B cell (primary cell): ENCODE measurements around the gene PNPLA6. TPM values are rescaled to one million over a fixed set of nuclear protein-coding genes. Genes with fewer than 3 reads are reported as not detected.

Experiments
- ATAC-seq: fragments of 200-7000 bp; cut with Tn5 transposase; one replicate; pipeline ENCODE4 v1.10.0; 2021; ENCODE audit warnings: low read depth, mild to moderate bottlenecking, moderate number of reproducible peaks, moderate library complexity
- CTCF ChIA-PET: fragments of 350-600 bp; sonication (Branson Sonifier 250); formaldehyde crosslinking; loops from one replicate; lab custom pipeline; 2021; ENCODE audit warnings: antibody characterized with exemption, inconsistent platforms; lab: Charles Lee
- POLR2A ChIA-PET: fragments of 350-600 bp; sonication (Branson Sonifier 250); formaldehyde crosslinking; loops from one replicate; lab custom pipeline; 2021; ENCODE audit warnings: antibody characterized with exemption; lab: Charles Lee
- DNase-seq: peaks from one replicate; pipeline ENCODE4 v3.0.0; 2013
- H2AFZ ChIP-seq: 2 replicates; pipeline ENCODE4 v1.6.1; 2012; ENCODE audit warnings: mild to moderate bottlenecking, low read depth, low read length; ENCODE audit not compliant: insufficient read depth, poor library complexity, severe bottlenecking
- H3K27ac ChIP-seq, 2 donors: 1 replicate in 1 of 2; 2 replicates in 1 of 2; pipeline ENCODE4 v1.5.1; 2012 to 2013; ENCODE audit warnings: low read length in 2 of 2, mild to moderate bottlenecking in 2 of 2, moderate library complexity in 1 of 2
- H3K27me3 ChIP-seq, 4 experiments: fragments of 200-600 bp in 1 of 4; sonication (generic) in 1 of 4; replicated peaks in 1 of 4; 1 replicate in 2 of 4; 2 replicates in 2 of 4; pipeline versions ENCODE4 v1.6.1 to v1.7.0; 2013 to 2016; ENCODE audit warnings: low read length in 3 of 4, mild to moderate bottlenecking in 2 of 4, mixed read lengths in 1 of 4, moderate library complexity in 1 of 4; ENCODE audit not compliant: insufficient read depth in 4 of 4, control insufficient read depth in 3 of 4; ENCODE audit errors: control extremely low read depth in 1 of 4
- H3K36me3 ChIP-seq, 2 experiments: replicated peaks in 1 of 2; 1 replicate in 1 of 2; 2 replicates in 1 of 2; pipeline versions ENCODE4 v1.6.1 to v1.7.1; 2013; ENCODE audit warnings: low read length in 1 of 2; ENCODE audit not compliant: insufficient read depth in 2 of 2, control insufficient read depth in 1 of 2; ENCODE audit errors: control extremely low read depth in 1 of 2, extremely low read depth in 1 of 2
- H3K4me1 ChIP-seq, 2 donors: fragments of 200-600 bp in 1 of 2; sonication (generic) in 1 of 2; 1 replicate in 1 of 2; 2 replicates in 1 of 2; pipeline versions ENCODE4 v1.5.1 to v1.6.1; 2013 to 2017; ENCODE audit warnings: low read length in 2 of 2; ENCODE audit not compliant: control insufficient read depth in 2 of 2, insufficient read depth in 2 of 2
- H3K4me2 ChIP-seq: replicated peaks from 2 replicates; pipeline ENCODE3; 2012; ENCODE audit warnings: mild to moderate bottlenecking, low read depth, low read length; ENCODE audit not compliant: poor library complexity, severe bottlenecking
- H3K4me3 ChIP-seq, 5 experiments: fragments of 200-600 bp in 1 of 5; sonication (generic) in 1 of 5; 1 replicate in 3 of 5; 2 replicates in 2 of 5; pipeline versions ENCODE4 v1.5.1 to v1.7.0; 2011 to 2016; ENCODE audit warnings: low read length in 4 of 5, mild to moderate bottlenecking in 4 of 5, low read depth in 2 of 5, control low read depth in 1 of 5, moderate library complexity in 1 of 5; ENCODE audit not compliant: insufficient read depth in 1 of 5; ENCODE audit errors: control extremely low read depth in 1 of 5, extremely low read depth in 1 of 5
- H3K79me2 ChIP-seq: fragments of 200-600 bp; sonication (generic); one replicate; pipeline ENCODE4 v1.6.0; 2016; ENCODE audit warnings: low read length; ENCODE audit not compliant: control insufficient read depth, insufficient read depth
- H3K9ac ChIP-seq: fragments of 200-600 bp; sonication (generic); 2 replicates; pipeline ENCODE4 v1.6.1; 2017; ENCODE audit warnings: mild to moderate bottlenecking, low read length, moderate library complexity
- H3K9me3 ChIP-seq, 3 donors: one replicate each; pipeline versions ENCODE4 v1.6.1 to v1.7.1; 2013; ENCODE audit warnings: low read length in 2 of 3; ENCODE audit not compliant: control insufficient read depth in 2 of 3, insufficient read depth in 1 of 3; ENCODE audit errors: control extremely low read depth in 1 of 3
- H4K20me1 ChIP-seq: 2 replicates; pipeline ENCODE4 v1.6.0; 2012; ENCODE audit warnings: mild to moderate bottlenecking, low read length; ENCODE audit not compliant: insufficient read depth, control insufficient read depth, poor library complexity, severe bottlenecking
- H3K27ac Mint-ChIP-seq: one replicate; pipeline ENCODE4 v1.8.0; 2021; ENCODE audit warnings: mixed read lengths
- H3K27me3 Mint-ChIP-seq: one replicate; pipeline ENCODE4 v1.8.0; 2021; ENCODE audit warnings: mixed read lengths
- H3K4me1 Mint-ChIP-seq: one replicate; pipeline ENCODE4 v1.8.0; 2021; ENCODE audit warnings: mixed read lengths
- H3K4me3 Mint-ChIP-seq: one replicate; pipeline ENCODE4 v1.8.0; 2021; ENCODE audit warnings: mixed read lengths
- H3K9me3 Mint-ChIP-seq: one replicate; pipeline ENCODE4 v1.8.0; 2022; ENCODE audit warnings: mixed read lengths; ENCODE audit not compliant: insufficient read depth
- EZH2 ChIP-seq: IDR thresholded peaks from 2 replicates; pipeline ENCODE4 v1.6.1; 2012; ENCODE audit warnings: borderline replicate concordance, low read depth, mild to moderate bottlenecking, moderate library complexity, low read length; ENCODE audit not compliant: insufficient read depth, poor library complexity, severe bottlenecking
- WGBS: methylation state at CpG from one replicate; pipeline ENCODE4 v1.1.5; 2013; ENCODE audit warnings: missing lambda C conversion rate; ENCODE audit not compliant: insufficient coverage; 5-methylcytosine and 5-hydroxymethylcytosine counted together
- intact Hi-C: fragments of 100-400 bp; cut with micrococcal nuclease; formaldehyde crosslinking; loops from one replicate; pipeline ENCODE4 v1.10.0; 2022
- polyA plus RNA-seq: library from polyadenylated mRNA; depleted of rRNA; stranded (reverse); fragments of >200 nt; gene quantifications from 2 replicates; pipeline ENCODE4 v1.2.3, GENCODE V29; 2012
- total RNA-seq, 2 donors: library from RNA; stranded (reverse); fragments of 120-200 nt in 1 of 2; gene quantifications; 1 replicate in 1 of 2; 2 replicates in 1 of 2; pipeline versions ENCODE4 v1.2.3 to v1.2.4, GENCODE V29; 2013 to 2022
- TF ChIP-seq, protein P1 (sequence below): fragments of 200-600 bp; IDR thresholded peaks from one replicate; pipeline ENCODE4 v1.8.0; 2022; ENCODE audit warnings: antibody characterized with exemption, mild to moderate bottlenecking

The PNPLA6 gene
- total and polyA plus RNA-seq, 2 donors (not counting 1 experiment from before 2014, with no cell fraction given) = 102 to 149 TPM

DNA sequence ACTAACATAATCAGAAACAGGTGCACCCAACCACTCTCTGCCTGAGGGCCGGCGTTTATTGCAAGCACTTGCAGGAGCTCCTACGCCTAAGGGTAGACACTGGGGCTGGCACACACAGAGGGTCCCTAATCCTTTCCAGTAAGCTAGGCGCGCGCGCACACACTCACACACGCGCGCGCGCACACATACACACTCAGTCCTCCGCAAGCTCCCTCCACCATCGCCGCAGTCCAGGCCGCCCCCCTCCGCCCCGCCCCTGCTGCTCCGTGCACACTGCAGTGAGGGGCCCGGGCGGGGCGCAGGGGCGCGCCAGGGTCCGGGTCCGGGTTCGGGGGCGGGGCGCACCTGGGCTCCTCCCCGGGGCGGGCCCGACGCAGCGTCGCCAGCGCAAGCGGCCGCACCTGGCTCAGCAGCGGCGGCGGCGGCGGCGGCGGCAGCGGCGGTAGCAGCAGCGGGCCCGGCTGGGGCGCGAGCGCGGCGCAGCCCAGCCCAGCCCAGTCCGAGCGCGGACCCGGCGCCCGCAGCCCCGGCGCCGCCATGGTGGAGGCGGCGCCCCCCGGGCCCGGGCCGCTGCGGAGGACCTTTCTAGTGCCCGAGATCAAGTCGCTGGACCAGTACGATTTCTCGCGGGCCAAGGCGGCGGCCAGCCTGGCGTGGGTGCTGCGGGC, 60.1 kb downstream of the PNPLA6 start, which contains the start of gene CAMSAP3:
Gene CAMSAP3 (plus strand): TSS at position 398 of the 668 bp plus-strand sequence. CDS start 140 bp downstream, at position 538.
- H3K4me3 ChIP-seq = peak within 1 kb of the TSS in 3 of 5 experiments; percentile 38 to 61 (median 47)
- peaks cover 0 to 4% (median 0%) of the 10 kb centered on the region in 3 donors for H3K9me3 ChIP-seq
- intact Hi-C loops = no loop called here
- Mint-ChIP-seq H3K27ac (peak within 1 kb of the TSS; percentile 15), H3K4me3 (peak within 1 kb of the TSS; percentile 87), H3K4me1 (peaks cover 11% of the 10 kb centered on the region), H3K27me3 (peaks cover 40% of the 10 kb centered on the region), H3K9me3 (peaks cover 2% of the 10 kb centered on the region)
- peak; percentile 82 for ATAC-seq
- peaks cover 11 to 13% of the 10 kb centered on the region in 2 donors for H3K4me1 ChIP-seq
- no peaks in the 10 kb centered on the region for H4K20me1 ChIP-seq
- H3K9ac ChIP-seq = peak within 1 kb of the TSS; percentile 50
- no peaks in the 10 kb centered on the region for H3K36me3 ChIP-seq
- no peak for TF ChIP-seq EZH2
- TF ChIP-seq, protein P1, sequence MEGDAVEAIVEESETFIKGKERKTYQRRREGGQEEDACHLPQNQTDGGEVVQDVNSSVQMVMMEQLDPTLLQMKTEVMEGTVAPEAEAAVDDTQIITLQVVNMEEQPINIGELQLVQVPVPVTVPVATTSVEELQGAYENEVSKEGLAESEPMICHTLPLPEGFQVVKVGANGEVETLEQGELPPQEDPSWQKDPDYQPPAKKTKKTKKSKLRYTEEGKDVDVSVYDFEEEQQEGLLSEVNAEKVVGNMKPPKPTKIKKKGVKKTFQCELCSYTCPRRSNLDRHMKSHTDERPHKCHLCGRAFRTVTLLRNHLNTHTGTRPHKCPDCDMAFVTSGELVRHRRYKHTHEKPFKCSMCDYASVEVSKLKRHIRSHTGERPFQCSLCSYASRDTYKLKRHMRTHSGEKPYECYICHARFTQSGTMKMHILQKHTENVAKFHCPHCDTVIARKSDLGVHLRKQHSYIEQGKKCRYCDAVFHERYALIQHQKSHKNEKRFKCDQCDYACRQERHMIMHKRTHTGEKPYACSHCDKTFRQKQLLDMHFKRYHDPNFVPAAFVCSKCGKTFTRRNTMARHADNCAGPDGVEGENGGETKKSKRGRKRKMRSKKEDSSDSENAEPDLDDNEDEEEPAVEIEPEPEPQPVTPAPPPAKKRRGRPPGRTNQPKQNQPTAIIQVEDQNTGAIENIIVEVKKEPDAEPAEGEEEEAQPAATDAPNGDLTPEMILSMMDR = no peak
- peak within 1 kb of the TSS; percentile 81 for H2AFZ ChIP-seq
- H3K27ac ChIP-seq = no peak within 1 kb of the TSS
- DNase-seq = peak; percentile 66
- ChIA-PET CTCF (interaction anchor here (0.6 to 1.4 kb wide), 2 partner anchors 325 to 336 kb away, joined by 3 read pairs; no protein-coding TSS in a partner anchor), POLR2A (interaction anchor here (0.5 to 0.6 kb wide), 3 partner anchors 9 to 723 kb away, joined by 4 to 10 read pairs (median 4); no protein-coding TSS in a partner anchor)
- H3K4me2 ChIP-seq = peak within 1 kb of the TSS; percentile 87
- no peaks in the 10 kb centered on the region for H3K79me2 ChIP-seq
- H3K27me3 ChIP-seq = peaks cover 0 to 47% (median 11%) of the 10 kb centered on the region in 4 experiments
- under 1% methylated on average over 77 of the region's 78 CpGs for WGBS
